ENCODE results near the gene MKS1.

- TF ChIP-seq CREB1 (IDR thresholded peaks at IDR 0.05; ENCODE audit: low read depth) (no peak), EP300 (IDR thresholded peaks at IDR 0.05; ENCODE audit: borderline replicate concordance) (no peak), TAF1 (IDR thresholded peaks at IDR 0.05; ENCODE audit: low read depth) (no peak), FOXM1 (IDR thresholded peaks at IDR 0.05; ENCODE audit: borderline replicate concordance, low read depth) (no peak), YY1 (IDR thresholded peaks at IDR 0.05; ENCODE audit: low read depth) (no peak), CEBPB (IDR thresholded peaks at IDR 0.05) (no peak), ZBTB7A (IDR thresholded peaks at IDR 0.05; ENCODE audit: low read depth) (no peak), TCF12 (IDR thresholded peaks at IDR 0.05; ENCODE audit: low read depth) (no peak), EGR1 (IDR thresholded peaks at IDR 0.05) (no peak), RAD21 (IDR thresholded peaks at IDR 0.05; ENCODE audit: low read depth) (no peak), USF1 (IDR thresholded peaks at IDR 0.05) (no peak)
- TF ChIP-seq, protein P1, sequence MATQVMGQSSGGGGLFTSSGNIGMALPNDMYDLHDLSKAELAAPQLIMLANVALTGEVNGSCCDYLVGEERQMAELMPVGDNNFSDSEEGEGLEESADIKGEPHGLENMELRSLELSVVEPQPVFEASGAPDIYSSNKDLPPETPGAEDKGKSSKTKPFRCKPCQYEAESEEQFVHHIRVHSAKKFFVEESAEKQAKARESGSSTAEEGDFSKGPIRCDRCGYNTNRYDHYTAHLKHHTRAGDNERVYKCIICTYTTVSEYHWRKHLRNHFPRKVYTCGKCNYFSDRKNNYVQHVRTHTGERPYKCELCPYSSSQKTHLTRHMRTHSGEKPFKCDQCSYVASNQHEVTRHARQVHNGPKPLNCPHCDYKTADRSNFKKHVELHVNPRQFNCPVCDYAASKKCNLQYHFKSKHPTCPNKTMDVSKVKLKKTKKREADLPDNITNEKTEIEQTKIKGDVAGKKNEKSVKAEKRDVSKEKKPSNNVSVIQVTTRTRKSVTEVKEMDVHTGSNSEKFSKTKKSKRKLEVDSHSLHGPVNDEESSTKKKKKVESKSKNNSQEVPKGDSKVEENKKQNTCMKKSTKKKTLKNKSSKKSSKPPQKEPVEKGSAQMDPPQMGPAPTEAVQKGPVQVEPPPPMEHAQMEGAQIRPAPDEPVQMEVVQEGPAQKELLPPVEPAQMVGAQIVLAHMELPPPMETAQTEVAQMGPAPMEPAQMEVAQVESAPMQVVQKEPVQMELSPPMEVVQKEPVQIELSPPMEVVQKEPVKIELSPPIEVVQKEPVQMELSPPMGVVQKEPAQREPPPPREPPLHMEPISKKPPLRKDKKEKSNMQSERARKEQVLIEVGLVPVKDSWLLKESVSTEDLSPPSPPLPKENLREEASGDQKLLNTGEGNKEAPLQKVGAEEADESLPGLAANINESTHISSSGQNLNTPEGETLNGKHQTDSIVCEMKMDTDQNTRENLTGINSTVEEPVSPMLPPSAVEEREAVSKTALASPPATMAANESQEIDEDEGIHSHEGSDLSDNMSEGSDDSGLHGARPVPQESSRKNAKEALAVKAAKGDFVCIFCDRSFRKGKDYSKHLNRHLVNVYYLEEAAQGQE (IDR thresholded peaks at IDR 0.05; ENCODE audit: low read depth) = no peak
- TF ChIP-seq, protein P2, sequence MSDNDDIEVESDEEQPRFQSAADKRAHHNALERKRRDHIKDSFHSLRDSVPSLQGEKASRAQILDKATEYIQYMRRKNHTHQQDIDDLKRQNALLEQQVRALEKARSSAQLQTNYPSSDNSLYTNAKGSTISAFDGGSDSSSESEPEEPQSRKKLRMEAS (IDR thresholded peaks at IDR 0.05) = no peak
These were observed 25.3 kb downstream of the MKS1 start for GRCh38 chr17:58193641-58194255.

All from Ishikawa (cell line).